Sigmoid colon (tissue), 7 donors: ENCODE results near the gene TMEM235. TPM values are rescaled to one million over a fixed set of nuclear protein-coding genes. Genes with fewer than 3 reads are reported as not detected.

Source experiments
- DNase-seq: peaks from one replicate; pipeline ENCODE4 v3.0.0-alpha.2; 2019
- H3K27ac ChIP-seq, 4 donors: fragments of 200-600 bp; sonication (generic); one replicate each; pipeline ENCODE4 v1.5.1; 2016 to 2019; ENCODE audit warnings: mild to moderate bottlenecking in 1 of 4
- H3K27me3 ChIP-seq, 3 donors: fragments of 200-600 bp; sonication (generic); one replicate each; pipeline ENCODE4 v1.5.1; 2019; ENCODE audit warnings: mild to moderate bottlenecking in 1 of 3
- H3K36me3 ChIP-seq, 4 donors: fragments of 200-600 bp; sonication (generic); one replicate each; pipeline ENCODE4 v1.5.1; 2016 to 2019
- H3K4me1 ChIP-seq, 4 donors: fragments of 200-600 bp; sonication (generic); one replicate each; pipeline ENCODE4 v1.5.1; 2017 to 2019
- H3K4me3 ChIP-seq, 4 donors: fragments of 200-600 bp; sonication (generic); one replicate each; pipeline ENCODE4 v1.5.1; 2017 to 2019; ENCODE audit warnings: mild to moderate bottlenecking in 2 of 4, moderate library complexity in 1 of 4
- H3K9me3 ChIP-seq, 4 donors: fragments of 200-600 bp in 3 of 4; sonication (generic) in 3 of 4; one replicate each; pipeline versions ENCODE4 v1.5.1 to v1.6.1; 2013 to 2019
- CTCF ChIP-seq, 4 experiments: fragments of 450-650 bp in 3 of 4; fragments of 200-600 bp in 1 of 4; IDR thresholded peaks; one replicate each; pipeline ENCODE4 v1.5.1; 2016 to 2019; ENCODE audit warnings: antibody characterized with exemption in 4 of 4, mild to moderate bottlenecking in 3 of 4, moderate library complexity in 2 of 4
- EP300 ChIP-seq, 4 donors: sonication (generic); formaldehyde crosslinking; IDR thresholded peaks; one replicate each; pipeline ENCODE4 v1.6.1; 2017; ENCODE audit warnings: antibody characterized with exemption in 4 of 4
- POLR2A ChIP-seq, 2 donors: fragments of 450-650 bp; IDR thresholded peaks; one replicate each; pipeline ENCODE4 v1.6.1; 2016; ENCODE audit warnings: antibody characterized with exemption in 2 of 2, mild to moderate bottlenecking in 2 of 2, moderate library complexity in 2 of 2
- POLR2AphosphoS5 ChIP-seq, 4 donors: sonication (generic); formaldehyde crosslinking; IDR thresholded peaks; one replicate each; pipeline ENCODE4 v1.6.1; 2017; ENCODE audit warnings: antibody characterized with exemption in 4 of 4
- WGBS, 2 donors: extraction: QIAGEN DNeasy Blood & Tissue Kit; methylation state at CpG; one replicate each; pipeline ENCODE4 v1.1.7; 2013; 5-methylcytosine and 5-hydroxymethylcytosine counted together
- intact Hi-C: fragments of 100-400 bp; cut with DNase I; formaldehyde crosslinking; loops from one replicate; pipeline ENCODE4 v1.15.1; 2023
- polyA plus RNA-seq, 3 donors: library from polyadenylated mRNA; stranded (reverse); fragments of 200-250 nt; gene quantifications; one replicate each; pipeline ENCODE4 v1.2.3, GENCODE V29; 2013
- total RNA-seq, 4 donors: library from RNA; depleted of rRNA; stranded (reverse); fragments of >200 nt; gene quantifications; one replicate each; pipeline ENCODE4 v1.1.0, GENCODE V29; 2016
- donor health status: healthy with polysubstance abuse.
- donor health status: Bipolar disorder and iron deficiency.
- donor health status: healthy.

The TMEM235 gene
- total and polyA plus RNA-seq, 7 donors: 0.04 TPM; not detected in 6

- Histone ChIP-seq H3K9me3 (no peaks in the 10 kb centered on the region), H3K4me1 (peaks cover 0 to 11% (median 7%) of the 10 kb centered on the region in 4 donors), H3K4me3 (peak within 1 kb of the TSS in 3 of 4 donors; percentile 31 to 43 (median 42)), H3K27ac (no peak within 1 kb of the TSS), H3K36me3 (no peaks in the 10 kb centered on the region), H3K27me3 (no peaks in the 10 kb centered on the region)
- TF ChIP-seq CTCF (IDR thresholded peaks at IDR 0.05) (no peak), POLR2AphosphoS5 (IDR thresholded peaks at IDR 0.05) (peak in 2 of 4 donors; percentile 27 to 56)
- WGBS, 2 donors: 1% methylated on average over 60 of the region's 60 CpGs
- intact Hi-C loops: loop anchor here (2.0 kb wide), 1 partner anchor 39 kb away; no protein-coding TSS in a partner anchor
- peak; percentile 91 for DNase-seq
Measured at GRCh38 chr17:78214016-78214705, 17.3 kb upstream of the TMEM235 start, which contains the start of gene BIRC5. BIRC5 (plus strand) TSS chr17:78214253; CDS start chr17:78214317, 64 bp downstream.

- Histone ChIP-seq H3K36me3 (no peaks in the 10 kb centered on the region), H3K4me3 (peak overlapping the region in 3 of 4 donors; percentile 31 to 43 (median 42)), H3K9me3 (no peaks in the 10 kb centered on the region), H3K27me3 (no peaks in the 10 kb centered on the region), H3K4me1 (peaks cover 0 to 11% (median 7%) of the 10 kb centered on the region in 4 donors), H3K27ac (no peak overlapping the region)
- no peak for DNase-seq
- 9 to 19% methylated on average over 5 of the region's 5 CpGs for WGBS, 2 donors
- intact Hi-C loops: loop anchor here (2.0 kb wide), 1 partner anchor 38 kb away; no protein-coding TSS in a partner anchor
- TF ChIP-seq POLR2AphosphoS5 (IDR thresholded peaks at IDR 0.05) (no peak), EP300 (IDR thresholded peaks at IDR 0.05) (no peak), CTCF (IDR thresholded peaks at IDR 0.05) (no peak), POLR2A (IDR thresholded peaks at IDR 0.05) (no peak)
Measured at GRCh38 chr17:78214706-78215061, 16.7 kb upstream of the TMEM235 start.

GRCh38 chr17:78219396-78220150 lies 11.9 kb upstream of the TMEM235 start:
- 92 to 94% methylated on average over 11 of the region's 11 CpGs for WGBS, 2 donors
- TF ChIP-seq POLR2AphosphoS5 (IDR thresholded peaks at IDR 0.05): no peak
- no peak for TF ChIP-seq EP300 (IDR thresholded peaks at IDR 0.05)
- TF ChIP-seq POLR2A (IDR thresholded peaks at IDR 0.05): no peak
- no peak for TF ChIP-seq CTCF (IDR thresholded peaks at IDR 0.05)
- Histone ChIP-seq H3K4me3 (no peak overlapping the region), H3K27me3 (no peaks in the 10 kb centered on the region), H3K36me3 (no peaks in the 10 kb centered on the region), H3K9me3 (no peaks in the 10 kb centered on the region), H3K4me1 (peaks cover 0 to 1% (median under 1%) of the 10 kb centered on the region in 4 donors), H3K27ac (no peak overlapping the region)
- intact Hi-C loops: no loop called here
- DNase-seq: no peak

- intact Hi-C loops: no loop called here
- no peak for DNase-seq
- H3K4me3 ChIP-seq: no peak overlapping the region
- H3K9me3 ChIP-seq: no peaks in the 10 kb centered on the region
- H3K27ac ChIP-seq: no peak overlapping the region
- H3K4me1 ChIP-seq: no peaks in the 10 kb centered on the region
- no peaks in the 10 kb centered on the region for H3K36me3 ChIP-seq
- no peaks in the 10 kb centered on the region for H3K27me3 ChIP-seq
- 82 to 92% methylated on average over 4 of the region's 4 CpGs for WGBS, 2 donors
- TF ChIP-seq EP300 (IDR thresholded peaks at IDR 0.05) (no peak), CTCF (IDR thresholded peaks at IDR 0.05) (no peak), POLR2AphosphoS5 (IDR thresholded peaks at IDR 0.05) (no peak), POLR2A (IDR thresholded peaks at IDR 0.05) (no peak)
Measured at GRCh38 chr17:78223061-78223460, 8.4 kb upstream of the TMEM235 start.
